Activated CD4-positive, alpha-beta T cell treated with anti-CD3 and anti-CD28 coated beads, Interleukin-2, amount 50 U/mL, for 1 hour (primary cell): Measurements from ENCODE around the gene SPG7.

Experiments
- DNase-seq: peaks from one replicate; pipeline ENCODE4 v3.0.0-alpha.2; 2020

SPG7 gene

DNA sequence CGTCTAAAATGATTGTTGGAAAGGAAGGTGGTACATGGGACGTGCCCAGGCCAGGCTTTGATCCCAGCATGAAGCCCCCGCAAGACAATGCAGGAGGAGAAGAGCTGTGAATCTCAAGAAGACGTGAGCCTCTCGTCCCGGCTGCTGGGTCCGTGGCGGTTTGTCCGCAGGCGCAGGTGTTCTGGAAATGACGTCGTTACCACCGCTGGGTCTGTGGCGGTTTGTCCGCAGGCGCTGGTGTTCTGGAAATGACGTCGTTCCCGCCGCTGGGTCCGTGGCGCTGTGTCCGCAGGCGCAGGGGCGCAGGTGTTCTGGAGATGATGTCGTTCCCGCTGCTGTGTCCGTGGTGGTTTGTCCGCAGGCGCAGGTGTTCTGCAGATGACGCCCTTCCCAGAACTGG lies 14.1 kb downstream of the SPG7 start:
- no peak for DNase-seq

- DNase-seq = no peak
Observed at GRCh38 chr16:89523680-89524344, 15.6 kb downstream of the SPG7 start.

DNA sequence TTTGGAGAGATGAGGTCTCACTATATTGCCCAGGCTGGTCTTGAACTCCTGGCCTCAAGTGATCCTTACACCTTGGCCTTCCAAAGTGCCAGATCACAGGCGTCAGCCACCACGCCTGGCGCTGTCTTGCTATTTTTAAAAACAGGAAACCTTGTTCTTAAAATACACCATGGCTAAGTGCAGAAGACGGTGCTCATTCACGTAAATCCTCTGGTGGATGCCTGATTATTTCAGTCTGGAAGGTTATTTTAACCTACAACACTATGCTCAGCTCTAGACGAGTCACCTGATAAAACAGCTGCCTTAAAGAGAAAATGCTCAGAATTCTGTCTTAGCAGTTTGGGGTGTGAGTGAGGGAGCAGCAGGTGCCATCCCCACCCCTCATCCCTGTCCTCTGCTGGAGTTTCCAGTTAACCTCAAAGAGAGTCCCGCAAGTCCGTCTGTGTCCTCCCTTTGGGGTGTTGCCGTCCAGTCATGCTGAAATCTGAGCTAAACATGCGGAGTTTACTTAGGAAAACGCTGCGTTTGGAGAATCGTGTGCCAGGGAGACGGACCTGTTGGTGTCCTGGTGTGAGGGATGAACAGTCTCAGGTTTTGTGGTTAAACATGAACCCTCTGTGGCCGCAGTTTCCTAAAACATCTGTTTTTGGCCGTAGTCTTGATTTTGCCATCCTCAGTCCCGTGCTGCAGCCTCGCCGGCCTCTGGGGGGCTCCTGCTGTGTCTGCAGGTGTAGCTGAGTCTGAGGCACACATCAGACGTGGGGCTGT lies 17.1 kb downstream of the SPG7 start:
- DNase-seq = no peak

- DNase-seq = no peak
Observed at GRCh38 chr16:89529097-89529496, 20.9 kb downstream of the SPG7 start.

- no peak for DNase-seq
Observed at GRCh38 chr16:89530401-89531381, 22.5 kb downstream of the SPG7 start.

- no peak for DNase-seq
Observed at GRCh38 chr16:89531821-89532526, 23.8 kb downstream of the SPG7 start.

DNA sequence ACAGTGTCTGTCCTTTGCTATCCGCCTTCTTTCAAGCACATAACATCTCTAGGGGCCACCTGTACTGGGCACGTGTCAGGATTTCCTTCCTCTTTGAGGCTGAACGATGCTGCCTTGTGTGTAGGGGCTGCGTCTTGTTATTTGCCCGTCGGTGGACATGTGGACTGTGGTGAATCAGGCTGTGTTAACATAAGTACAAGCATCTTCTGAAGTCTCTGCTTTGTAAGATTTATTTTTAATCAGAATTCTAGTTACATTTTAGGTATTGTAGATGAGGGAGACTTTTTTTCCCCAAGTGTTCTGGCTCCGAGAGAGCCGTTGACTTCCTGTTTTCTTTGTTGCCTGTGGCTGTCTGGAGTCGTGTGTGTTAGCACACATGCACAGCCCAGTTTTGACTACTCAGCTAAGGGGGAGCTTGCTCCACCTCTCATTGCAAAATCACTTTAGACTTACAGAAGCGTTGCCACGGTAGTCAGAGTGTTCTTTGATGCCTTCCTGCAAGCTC lies 26.1 kb downstream of the SPG7 start:
- peak; percentile 40 for DNase-seq

DNA sequence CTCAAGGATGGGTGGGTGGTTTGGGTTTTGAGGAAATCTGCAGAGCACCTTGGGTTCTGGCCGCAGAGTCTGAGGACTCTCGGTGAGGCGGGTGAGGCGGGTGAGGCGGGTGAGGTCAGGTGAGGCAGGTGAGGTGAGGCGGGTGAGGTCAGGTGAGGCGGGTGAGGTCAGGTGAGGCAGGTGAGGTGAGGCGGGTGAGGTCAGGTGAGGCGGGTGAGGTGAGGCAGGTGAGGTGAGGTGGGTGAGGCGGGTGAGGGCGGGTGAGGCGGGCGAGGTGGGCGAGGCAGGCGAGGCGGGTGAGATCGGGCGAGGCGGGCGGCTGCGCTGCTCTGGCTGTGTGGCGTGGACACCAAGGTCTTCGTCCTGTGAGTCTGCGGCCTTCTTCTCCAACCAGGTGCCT lies 28.2 kb downstream of the SPG7 start:
- DNase-seq = no peak

DNA sequence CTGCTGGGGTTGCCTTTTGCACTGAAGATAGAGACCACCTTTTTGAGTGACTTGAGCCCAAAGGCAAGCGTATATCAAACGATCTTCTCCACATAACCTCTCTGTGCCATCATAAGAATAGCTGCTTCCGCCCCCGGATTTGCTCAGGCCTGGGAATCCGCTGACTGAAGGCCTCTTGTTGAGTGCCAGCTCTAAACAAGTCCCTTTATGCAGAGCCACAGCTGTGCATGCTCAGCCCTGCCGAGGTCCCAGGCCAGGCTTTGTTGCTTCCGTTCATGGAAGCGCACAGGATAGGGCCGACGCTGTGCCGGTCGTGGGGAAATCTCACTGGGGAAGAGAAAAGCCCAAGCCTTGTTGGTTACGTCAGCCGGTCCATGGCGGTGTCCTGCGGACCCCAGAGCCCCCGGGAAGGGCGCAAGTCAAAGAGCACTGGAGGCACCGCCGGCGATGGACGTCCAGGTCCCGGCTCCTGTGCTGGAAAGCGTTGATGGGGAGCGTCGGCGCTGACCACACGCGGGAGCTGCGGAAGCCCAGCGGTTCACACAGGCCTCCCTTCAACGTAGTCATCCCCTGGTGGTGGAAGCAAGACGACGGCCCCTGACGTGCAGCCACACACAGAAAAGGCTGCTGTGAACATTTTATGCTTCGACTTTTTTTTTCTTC lies 28.8 kb downstream of the SPG7 start:
- DNase-seq = no peak

DNA sequence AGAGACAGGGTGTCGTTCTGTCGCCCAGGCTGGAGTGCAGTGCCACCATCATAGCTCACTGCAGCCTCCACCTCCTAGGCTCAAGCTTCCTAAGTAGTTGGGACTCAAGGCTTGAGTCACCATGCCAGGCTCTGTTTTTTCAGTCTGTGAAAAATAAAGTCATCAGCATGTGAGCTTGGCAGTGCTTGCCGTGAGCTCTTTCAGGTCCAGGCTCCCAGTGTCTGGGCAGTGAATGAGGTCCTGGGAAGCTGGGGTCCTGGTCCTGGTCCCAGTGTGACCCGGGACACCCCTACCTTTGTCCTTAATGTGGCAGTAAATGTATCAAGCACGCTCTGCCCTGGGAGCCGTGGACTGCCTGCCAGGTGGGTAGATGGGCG lies 29.3 kb downstream of the SPG7 start:
- DNase-seq = no peak

DNA sequence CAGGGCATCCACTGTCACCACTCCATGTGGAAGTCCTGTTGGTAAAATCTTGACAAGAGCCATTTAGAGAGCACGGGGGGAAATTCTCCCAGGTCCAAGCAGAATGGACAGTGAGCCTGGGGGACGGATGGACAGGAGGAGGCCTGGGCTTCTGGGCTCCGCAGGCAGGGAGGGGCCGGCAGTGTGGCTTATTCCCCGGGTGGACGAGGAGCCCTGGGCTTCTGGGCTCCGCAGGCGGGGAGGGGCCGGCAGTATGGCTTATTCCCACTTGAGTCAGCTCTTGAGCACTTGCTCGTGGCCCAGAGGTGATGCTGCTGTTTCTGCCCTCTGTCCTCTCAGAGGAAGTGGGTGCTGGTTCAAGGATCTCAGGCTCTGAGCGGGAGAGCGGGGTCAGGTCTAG lies 30.1 kb downstream of the SPG7 start:
- DNase-seq = no peak

DNA sequence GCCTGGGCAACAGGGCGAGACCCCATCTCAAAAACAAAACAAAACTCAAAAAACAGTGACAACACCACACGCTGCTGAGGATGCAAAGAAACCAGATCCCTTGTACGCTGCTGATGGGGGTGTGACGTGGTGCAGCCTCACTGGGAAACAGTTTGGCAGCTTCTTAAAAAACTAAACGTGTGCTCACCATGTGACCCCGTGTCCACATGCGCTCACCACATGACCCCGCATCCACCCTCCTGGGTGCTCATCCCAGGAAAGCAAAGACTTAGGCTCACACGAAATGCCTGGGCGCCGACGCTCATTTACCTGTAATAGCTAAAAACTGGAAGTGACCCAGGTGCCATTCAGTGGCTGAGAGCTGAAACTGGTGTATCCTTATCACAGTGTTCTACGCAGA lies 32.4 kb downstream of the SPG7 start:
- no peak for DNase-seq

DNA sequence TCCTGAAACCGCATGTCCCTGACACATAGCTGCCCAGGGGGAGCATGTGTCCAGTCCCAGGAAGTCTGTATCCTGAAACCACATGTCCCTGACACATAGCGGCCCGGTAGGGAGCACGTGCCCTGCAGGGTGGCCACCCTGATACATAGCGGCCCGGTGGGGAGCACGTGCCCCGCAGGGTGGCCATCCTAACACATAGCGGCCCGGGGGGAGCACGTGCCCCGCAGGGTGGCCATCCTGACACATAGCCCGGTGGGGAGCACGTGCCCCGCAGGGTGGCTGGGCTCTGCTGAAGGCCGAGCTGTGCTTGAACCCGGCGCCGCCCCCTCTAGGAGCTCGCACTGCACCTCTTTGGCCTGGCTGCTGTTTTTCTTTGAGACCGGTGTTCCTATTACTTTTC lies 33.6 kb downstream of the SPG7 start:
- DNase-seq = no peak

- DNase-seq = no peak
Observed at GRCh38 chr16:89544113-89544512, 35.9 kb downstream of the SPG7 start.

DNA sequence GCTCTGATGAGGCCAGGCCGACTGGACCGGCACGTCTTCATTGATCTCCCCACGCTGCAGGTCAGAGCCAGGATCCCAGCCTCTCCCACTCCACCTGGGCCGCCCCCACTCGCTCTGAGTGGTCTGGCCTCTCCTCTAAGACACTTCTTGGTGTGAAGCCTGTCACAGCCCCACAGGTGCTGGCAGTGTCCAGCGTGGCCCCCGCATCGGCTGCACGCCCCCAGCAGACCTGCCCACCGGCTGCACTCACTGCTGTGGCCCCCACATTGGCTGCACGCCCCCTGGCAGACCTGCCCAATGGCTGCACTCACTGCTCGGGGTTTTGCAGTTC lies 36.5 kb downstream of the SPG7 start:
- no peak for DNase-seq

GRCh38 chr16:89545044-89545830 lies 37.0 kb downstream of the SPG7 start:
- no peak for DNase-seq

DNA sequence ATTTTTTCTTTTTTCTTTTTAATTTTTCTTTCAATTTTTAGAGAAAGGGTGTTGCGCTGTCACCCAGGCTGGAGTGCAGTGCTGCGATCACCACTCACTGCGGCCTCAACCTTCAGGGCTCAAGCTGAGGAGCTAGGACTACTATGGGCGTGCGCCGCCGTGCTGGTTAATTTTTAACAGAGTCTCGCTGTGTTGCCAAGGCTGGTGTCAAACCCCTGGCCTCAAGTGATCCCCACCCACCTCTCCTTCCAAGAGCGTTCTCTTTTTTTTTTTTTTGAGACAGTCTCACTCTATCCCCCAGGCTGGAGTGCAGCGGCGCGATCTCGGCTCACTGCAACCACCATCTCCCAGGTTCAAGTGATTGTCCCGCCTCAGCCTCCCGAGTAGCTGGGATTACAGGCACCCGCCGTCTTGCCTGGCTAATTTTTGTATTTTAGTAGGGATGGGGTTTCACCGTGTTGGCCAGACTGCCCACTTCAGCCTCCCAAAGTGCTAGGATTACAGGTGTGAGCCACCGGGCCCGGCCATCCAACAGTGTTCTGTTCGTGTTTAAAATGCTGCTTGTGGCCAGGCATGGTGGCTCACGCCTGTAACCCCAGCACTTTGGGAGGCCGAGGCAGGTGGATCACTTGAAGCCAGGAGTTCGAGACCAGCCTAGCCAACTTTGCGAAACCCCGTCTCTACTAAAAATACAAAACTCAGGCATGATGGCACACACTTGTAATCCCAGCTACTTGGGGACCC lies 37.8 kb downstream of the SPG7 start:
- no peak for DNase-seq

GRCh38 chr16:89546781-89547180 lies 38.6 kb downstream of the SPG7 start:
- no peak for DNase-seq

- DNase-seq = no peak
Observed at GRCh38 chr16:89547291-89547690, 39.1 kb downstream of the SPG7 start.

GRCh38 chr16:89547860-89548259 lies 39.7 kb downstream of the SPG7 start:
- DNase-seq = no peak
